NCI-H748 (cell line): Measurements from ENCODE around the gene YDJC.
"Not testable (repeated sequence)": the region's sequence is repeated elsewhere in the genome, so short reads cannot be mapped to it uniquely, and the experiment has no call there.

ENCODE experiments used
- DNase-seq: peaks from one replicate; lab custom pipeline; 2025; ENCODE audit not compliant: unreplicated experiment; lab: John Stamatoyannopoulos, UW

The YDJC gene

GRCh38 chr22:21609556-21610157, 20.2 kb downstream of the YDJC start:
- not testable (repeated sequence) for DNase-seq

- DNase-seq, result no peak
Observed at GRCh38 chr22:21606775-21607174, 23.0 kb downstream of the YDJC start.

- no peak for DNase-seq
Observed at GRCh38 chr22:21605887-21606564, 23.8 kb downstream of the YDJC start.

- DNase-seq, result no peak
Observed at GRCh38 chr22:21603973-21604372, 25.8 kb downstream of the YDJC start.

GRCh38 chr22:21602579-21602978, 27.2 kb downstream of the YDJC start:
- no peak for DNase-seq

- no peak for DNase-seq
Observed at GRCh38 chr22:21599053-21599893, 30.5 kb downstream of the YDJC start.

- DNase-seq, result no peak
Observed at GRCh38 chr22:21598302-21598701, 31.5 kb downstream of the YDJC start.

GRCh38 chr22:21596356-21597135, 33.3 kb downstream of the YDJC start:
- DNase-seq, result not testable (repeated sequence)

- no peak for DNase-seq
Observed at GRCh38 chr22:21594865-21595452, 34.9 kb downstream of the YDJC start.

- no peak for DNase-seq
Observed at GRCh38 chr22:21593406-21594232, 36.2 kb downstream of the YDJC start.

GRCh38 chr22:21592422-21592821, 37.4 kb downstream of the YDJC start:
- DNase-seq, result no peak

- no peak for DNase-seq
Observed at GRCh38 chr22:21591695-21592094, 38.1 kb downstream of the YDJC start.

GRCh38 chr22:21590809-21591641, 38.8 kb downstream of the YDJC start:
- no peak for DNase-seq

GRCh38 chr22:21589396-21589795, 40.4 kb downstream of the YDJC start:
- no peak for DNase-seq

- no peak for DNase-seq
Observed at GRCh38 chr22:21587803-21588611, 41.8 kb downstream of the YDJC start.

- DNase-seq, result no peak
Observed at GRCh38 chr22:21585389-21585788, 44.4 kb downstream of the YDJC start.

GRCh38 chr22:21582801-21583740, 46.8 kb downstream of the YDJC start:
- no peak for DNase-seq
